COLO668 (cell line): ENCODE results near the gene QRFP.

Source experiments
- DNase-seq: peaks from one replicate; lab custom pipeline; 2025; ENCODE audit not compliant: unreplicated experiment; lab: John Stamatoyannopoulos, UW

QRFP gene

GRCh38 chr9:130891688-130892476 is 4.7 kb downstream of the QRFP start:
- DNase-seq = no peak

- DNase-seq = no peak
Measured at GRCh38 chr9:130890870-130891687, 5.5 kb downstream of the QRFP start.

GRCh38 chr9:130890124-130890523 is 6.5 kb downstream of the QRFP start:
- DNase-seq = no peak

GRCh38 chr9:130888146-130888885 is 8.3 kb downstream of the QRFP start:
- DNase-seq = no peak

GRCh38 chr9:130887494-130888144 is 9.0 kb downstream of the QRFP start:
- DNase-seq = no peak

GRCh38 chr9:130886981-130887380 is 9.6 kb downstream of the QRFP start:
- no peak for DNase-seq

- DNase-seq = no peak
Measured at GRCh38 chr9:130885484-130886375, 10.9 kb downstream of the QRFP start.

GRCh38 chr9:130884542-130885483 is 11.8 kb downstream of the QRFP start:
- DNase-seq = no peak

GRCh38 chr9:130884111-130884531 is 12.5 kb downstream of the QRFP start:
- DNase-seq = no peak

- DNase-seq = no peak
Measured at GRCh38 chr9:130883479-130883878, 13.1 kb downstream of the QRFP start.

- no peak for DNase-seq
Measured at GRCh38 chr9:130882696-130883225, 13.9 kb downstream of the QRFP start.

GRCh38 chr9:130881516-130881915 is 15.1 kb downstream of the QRFP start:
- DNase-seq = no peak

GRCh38 chr9:130880599-130881220 is 15.9 kb downstream of the QRFP start:
- DNase-seq = no peak

- DNase-seq = no peak
Measured at GRCh38 chr9:130879863-130880411, 16.7 kb downstream of the QRFP start.

- DNase-seq = no peak
Measured at GRCh38 chr9:130878295-130878694, 18.3 kb downstream of the QRFP start.

- no peak for DNase-seq
Measured at GRCh38 chr9:130877300-130877699, 19.3 kb downstream of the QRFP start.

GRCh38 chr9:130874783-130875182 is 21.8 kb downstream of the QRFP start:
- no peak for DNase-seq

- no peak for DNase-seq
Measured at GRCh38 chr9:130873966-130874365, 22.6 kb downstream of the QRFP start.
